Smooth muscle cell (in vitro differentiated cells): ENCODE results near the gene PTGR3. TPM values are rescaled to one million over a fixed set of nuclear protein-coding genes. Genes with fewer than 3 reads are reported as not detected.
"Not testable (repeated sequence)": the region's sequence is repeated elsewhere in the genome, so short reads cannot be mapped to it uniquely, and the experiment has no call there.

Experiments used
- DNase-seq: peaks from one replicate; lab custom pipeline; 2025; ENCODE audit not compliant: unreplicated experiment; lab: John Stamatoyannopoulos, UW
- H2AFZ ChIP-seq: fragments of 200-600 bp; sonication (generic); 2 replicates; pipeline ENCODE4 v1.6.0; 2016; ENCODE audit warnings: antibody characterized with exemption, low read depth, mild to moderate bottlenecking
- H3F3A ChIP-seq: fragments of 200-600 bp; sonication (generic); 2 replicates; pipeline ENCODE4 v1.6.0; 2017; ENCODE audit warnings: antibody characterized with exemption, low read depth
- H3K27ac ChIP-seq: fragments of 200-600 bp; sonication (generic); 2 replicates; pipeline ENCODE4 v1.5.1; 2016; ENCODE audit warnings: low read depth, mild to moderate bottlenecking
- H3K27me3 ChIP-seq: fragments of 200-600 bp; sonication (generic); 2 replicates; pipeline ENCODE4 v1.6.1; 2016; ENCODE audit warnings: low read depth, mild to moderate bottlenecking
- H3K36me3 ChIP-seq: fragments of 200-600 bp; sonication (generic); 2 replicates; pipeline ENCODE4 v1.5.1; 2016; ENCODE audit warnings: low read depth
- H3K4me1 ChIP-seq: fragments of 200-600 bp; sonication (generic); 2 replicates; pipeline ENCODE4 v1.5.1; 2016; ENCODE audit warnings: low read depth
- H3K4me2 ChIP-seq: fragments of 200-600 bp; sonication (generic); 2 replicates; pipeline ENCODE4 v1.6.0; 2016; ENCODE audit warnings: mild to moderate bottlenecking
- H3K4me3 ChIP-seq: fragments of 200-600 bp; sonication (generic); 2 replicates; pipeline ENCODE4 v1.5.1; 2016; ENCODE audit warnings: mild to moderate bottlenecking
- H3K79me2 ChIP-seq: fragments of 200-600 bp; sonication (generic); 2 replicates; pipeline ENCODE4 v1.6.0; 2016; ENCODE audit warnings: low read depth, mild to moderate bottlenecking
- H3K9ac ChIP-seq: fragments of 200-600 bp; sonication (generic); 2 replicates; pipeline ENCODE4 v1.6.0; 2016; ENCODE audit warnings: low read depth
- H3K9me3 ChIP-seq: fragments of 200-600 bp; sonication (generic); replicated peaks from 2 replicates; pipeline ENCODE4 v1.5.1; 2016; ENCODE audit warnings: low read depth
- H4K20me1 ChIP-seq: fragments of 200-600 bp; sonication (generic); 2 replicates; pipeline ENCODE4 v1.6.0; 2016; ENCODE audit warnings: low read depth
- WGBS: methylation state at CpG from one replicate; pipeline ENCODE4 v1.1.7; 2016; ENCODE audit warnings: low lambda C conversion rate; 5-methylcytosine and 5-hydroxymethylcytosine counted together
- polyA plus RNA-seq: library from polyadenylated mRNA; unstranded; fragments of >200 nt; fragmentation: Nextera tagmentation; extraction: Ambion mirVana; gene quantifications from 2 replicates; pipeline ENCODE4 v1.2.1, GENCODE V29; 2016
- total RNA-seq: library from RNA; depleted of rRNA; stranded (reverse); fragments of >200 nt; gene quantifications from 2 replicates; pipeline ENCODE4 v1.2.3, GENCODE V29; 2014
- TF ChIP-seq, protein P1 (sequence below): fragments of 200-600 bp; sonication (generic); IDR thresholded peaks from 2 replicates; pipeline ENCODE4 v1.5.1; 2017; ENCODE audit warnings: borderline replicate concordance, mild to moderate bottlenecking, antibody characterized with exemption; ENCODE audit not compliant: insufficient read depth, poor library complexity, severe bottlenecking

PTGR3 gene
- total and polyA plus RNA-seq, 2 experiments from 2014 or later: 29.6 to 35.0 TPM

GRCh38 chr18:75192899-75193298 is 16.0 kb downstream of the PTGR3 start:
- no peaks in the 10 kb centered on the region for H3K9me3 ChIP-seq
- H3K9ac ChIP-seq: no peak overlapping the region
- H3K36me3 ChIP-seq: no peaks in the 10 kb centered on the region
- TF ChIP-seq, protein P1, sequence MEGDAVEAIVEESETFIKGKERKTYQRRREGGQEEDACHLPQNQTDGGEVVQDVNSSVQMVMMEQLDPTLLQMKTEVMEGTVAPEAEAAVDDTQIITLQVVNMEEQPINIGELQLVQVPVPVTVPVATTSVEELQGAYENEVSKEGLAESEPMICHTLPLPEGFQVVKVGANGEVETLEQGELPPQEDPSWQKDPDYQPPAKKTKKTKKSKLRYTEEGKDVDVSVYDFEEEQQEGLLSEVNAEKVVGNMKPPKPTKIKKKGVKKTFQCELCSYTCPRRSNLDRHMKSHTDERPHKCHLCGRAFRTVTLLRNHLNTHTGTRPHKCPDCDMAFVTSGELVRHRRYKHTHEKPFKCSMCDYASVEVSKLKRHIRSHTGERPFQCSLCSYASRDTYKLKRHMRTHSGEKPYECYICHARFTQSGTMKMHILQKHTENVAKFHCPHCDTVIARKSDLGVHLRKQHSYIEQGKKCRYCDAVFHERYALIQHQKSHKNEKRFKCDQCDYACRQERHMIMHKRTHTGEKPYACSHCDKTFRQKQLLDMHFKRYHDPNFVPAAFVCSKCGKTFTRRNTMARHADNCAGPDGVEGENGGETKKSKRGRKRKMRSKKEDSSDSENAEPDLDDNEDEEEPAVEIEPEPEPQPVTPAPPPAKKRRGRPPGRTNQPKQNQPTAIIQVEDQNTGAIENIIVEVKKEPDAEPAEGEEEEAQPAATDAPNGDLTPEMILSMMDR: no peak
- H2AFZ ChIP-seq: no peak overlapping the region
- H3K27ac ChIP-seq: no peak overlapping the region
- no peak overlapping the region for H3K4me2 ChIP-seq
- no peaks in the 10 kb centered on the region for H3K79me2 ChIP-seq
- no peak overlapping the region for H3K4me3 ChIP-seq
- no peaks in the 10 kb centered on the region for H3K4me1 ChIP-seq
- no peaks in the 10 kb centered on the region for H3K27me3 ChIP-seq
- 87% methylated on average over 7 of the region's 7 CpGs for WGBS
- no peak for DNase-seq
- H3F3A ChIP-seq: no peaks in the 10 kb centered on the region
- peaks cover 12% of the 10 kb centered on the region for H4K20me1 ChIP-seq

- 94% methylated on average over 6 of the region's 6 CpGs for WGBS
- TF ChIP-seq, protein P1: no peak
Observed at GRCh38 chr18:75189696-75190095, 19.2 kb downstream of the PTGR3 start.

GRCh38 chr18:75187702-75188101 is 21.2 kb downstream of the PTGR3 start:
- not testable (repeated sequence) for H3K36me3 ChIP-seq, H3K9me3 ChIP-seq, H3K4me1 ChIP-seq, DNase-seq, H3K9ac ChIP-seq, H4K20me1 ChIP-seq, H3K4me3 ChIP-seq, H3K27me3 ChIP-seq, H3K4me2 ChIP-seq, H3K27ac ChIP-seq, H3K79me2 ChIP-seq, H3F3A ChIP-seq, H2AFZ ChIP-seq
- 82% methylated on average over 4 of the region's 4 CpGs for WGBS

More at GRCh38 chr18:75189696-75190095, 19.2 kb downstream of the PTGR3 start:
- no peaks in the 10 kb centered on the region for H4K20me1 ChIP-seq
- no peaks in the 10 kb centered on the region for H3K9me3 ChIP-seq
- no peaks in the 10 kb centered on the region for H3F3A ChIP-seq
- H3K4me3 ChIP-seq: no peak overlapping the region
- no peak overlapping the region for H3K4me2 ChIP-seq
- DNase-seq: no peak
- H2AFZ ChIP-seq: no peak overlapping the region
- H3K4me1 ChIP-seq: no peaks in the 10 kb centered on the region
- H3K27ac ChIP-seq: no peak overlapping the region
- no peaks in the 10 kb centered on the region for H3K79me2 ChIP-seq
- H3K27me3 ChIP-seq: no peaks in the 10 kb centered on the region
- H3K36me3 ChIP-seq: no peaks in the 10 kb centered on the region
- no peak overlapping the region for H3K9ac ChIP-seq

DNA sequence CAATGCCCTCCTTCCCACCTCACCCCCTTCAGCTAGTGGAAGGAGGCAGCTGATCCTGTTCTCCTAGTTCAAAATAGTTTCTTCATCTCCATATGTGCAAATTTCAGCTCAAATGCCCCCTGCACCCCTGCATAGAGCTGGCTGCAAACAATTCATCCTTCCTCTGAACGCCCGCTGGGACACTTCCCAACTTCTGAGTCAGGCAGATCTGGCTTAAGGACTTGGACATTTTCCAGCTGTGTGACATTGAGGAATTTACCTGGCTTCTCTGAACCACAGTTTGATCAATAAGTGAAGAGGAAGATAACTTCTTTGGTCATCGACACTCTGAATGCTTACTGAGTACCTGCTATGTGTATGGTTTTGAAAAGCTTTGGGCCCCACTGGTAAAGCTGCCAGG is 23.5 kb downstream of the PTGR3 start:
- Histone ChIP-seq H3K9ac (no peak overlapping the region), H4K20me1 (no peaks in the 10 kb centered on the region), H3K79me2 (no peaks in the 10 kb centered on the region), H2AFZ (no peak overlapping the region), H3F3A (no peaks in the 10 kb centered on the region), H3K27ac (no peak overlapping the region), H3K27me3 (no peaks in the 10 kb centered on the region), H3K4me3 (no peak overlapping the region), H3K4me2 (no peak overlapping the region), H3K4me1 (no peaks in the 10 kb centered on the region), H3K36me3 (no peaks in the 10 kb centered on the region), H3K9me3 (no peaks in the 10 kb centered on the region)
- TF ChIP-seq, protein P1: no peak
- 96% methylated on average over 3 of the region's 3 CpGs for WGBS
- no peak for DNase-seq
